Liver (tissue), 9 donors: ENCODE results near the gene ARHGAP5. TPM values are rescaled to one million over a fixed set of nuclear protein-coding genes. Genes with fewer than 3 reads are reported as not detected.

Source experiments
- DNase-seq: peaks from one replicate; pipeline ENCODE4 v3.0.0-alpha.2; 2017; ENCODE audit warnings: low spot score
- H3K27ac ChIP-seq, 2 donors: one replicate each; pipeline ENCODE4 v1.7.0; 2013; ENCODE audit warnings: inconsistent platforms in 2 of 2, low read length in 2 of 2, control low read depth in 1 of 2, low read depth in 1 of 2, mild to moderate bottlenecking in 1 of 2
- H3K27me3 ChIP-seq, 4 donors: one replicate each; pipeline versions ENCODE4 v1.6.1 to v1.7.0; 2013; ENCODE audit warnings: low read length in 3 of 4, inconsistent platforms in 1 of 4, mild to moderate bottlenecking in 1 of 4, moderate library complexity in 1 of 4; ENCODE audit not compliant: control insufficient read depth in 4 of 4, insufficient read depth in 4 of 4
- H3K36me3 ChIP-seq, 4 donors: one replicate each; pipeline versions ENCODE4 v1.6.1 to v1.7.0; 2013; ENCODE audit warnings: low read length in 3 of 4, mild to moderate bottlenecking in 3 of 4, low read depth in 1 of 4, moderate library complexity in 1 of 4; ENCODE audit not compliant: control insufficient read depth in 4 of 4, insufficient read depth in 3 of 4
- H3K4me1 ChIP-seq, 4 donors: one replicate each; pipeline versions ENCODE4 v1.6.1 to v1.7.0; 2013; ENCODE audit warnings: low read length in 3 of 4, mild to moderate bottlenecking in 3 of 4, moderate library complexity in 1 of 4; ENCODE audit not compliant: control insufficient read depth in 4 of 4, insufficient read depth in 4 of 4
- H3K4me3 ChIP-seq, 3 donors: one replicate each; pipeline versions ENCODE4 v1.6.1 to v1.7.0; 2013; ENCODE audit warnings: low read length in 3 of 3, control low read depth in 1 of 3, low read depth in 1 of 3, mild to moderate bottlenecking in 1 of 3
- H3K9ac ChIP-seq, 2 donors: one replicate each; pipeline ENCODE4 v1.7.0; 2013; ENCODE audit warnings: low read length in 2 of 2, mild to moderate bottlenecking in 2 of 2, moderate library complexity in 2 of 2, control low read depth in 1 of 2, low read depth in 1 of 2
- H3K9me3 ChIP-seq, 4 donors: one replicate each; pipeline versions ENCODE4 v1.6.1 to v1.7.0; 2013; ENCODE audit warnings: low read length in 3 of 4; ENCODE audit not compliant: control insufficient read depth in 4 of 4
- EGR1 ChIP-seq, 2 donors: IDR thresholded peaks; 2 replicates each; pipeline ENCODE4 v1.6.1; 2016 to 2018; ENCODE audit warnings: antibody characterized with exemption in 2 of 2, low read depth in 2 of 2
- FOXA2 ChIP-seq: IDR thresholded peaks from 2 replicates; pipeline ENCODE4 v1.6.1; 2016; ENCODE audit warnings: antibody characterized with exemption
- GABPA ChIP-seq, 2 donors: IDR thresholded peaks in 1 of 2; conservative IDR thresholded peaks in 1 of 2; 2 replicates each; pipeline ENCODE4 v1.6.1; 2016; ENCODE audit warnings: antibody characterized with exemption in 2 of 2, mild to moderate bottlenecking in 1 of 2, moderate library complexity in 1 of 2
- HNF4A ChIP-seq, 2 donors: conservative IDR thresholded peaks; 2 replicates each; pipeline ENCODE4 v1.6.1; 2016; ENCODE audit warnings: antibody characterized with exemption in 2 of 2, mild to moderate bottlenecking in 2 of 2
- HNF4G ChIP-seq: IDR thresholded peaks from 2 replicates; pipeline ENCODE4 v1.6.1; 2016; ENCODE audit warnings: antibody characterized with exemption
- JUND ChIP-seq, 2 donors: IDR thresholded peaks; 2 replicates each; pipeline ENCODE4 v1.6.1; 2016; ENCODE audit warnings: antibody characterized with exemption in 2 of 2
- NR2F2 ChIP-seq: IDR thresholded peaks from 2 replicates; pipeline ENCODE4 v1.6.1; 2016; ENCODE audit warnings: antibody characterized with exemption
- RAD21 ChIP-seq, 2 donors: IDR thresholded peaks; 2 replicates each; pipeline ENCODE4 v1.6.1; 2016; ENCODE audit warnings: antibody characterized with exemption in 2 of 2, mild to moderate bottlenecking in 2 of 2
- RXRA ChIP-seq, 2 donors: IDR thresholded peaks; 2 replicates each; pipeline ENCODE4 v1.6.1; 2017 to 2018; ENCODE audit warnings: antibody characterized with exemption in 2 of 2, mild to moderate bottlenecking in 1 of 2
- SP1 ChIP-seq: IDR thresholded peaks from 2 replicates; pipeline ENCODE4 v1.6.1; 2018; ENCODE audit warnings: antibody characterized with exemption, mild to moderate bottlenecking
- TAF1 ChIP-seq: conservative IDR thresholded peaks from 2 replicates; pipeline ENCODE4 v1.6.1; 2016; ENCODE audit warnings: antibody characterized with exemption, mild to moderate bottlenecking
- YY1 ChIP-seq: IDR thresholded peaks from 2 replicates; pipeline ENCODE4 v1.6.1; 2016; ENCODE audit warnings: antibody characterized with exemption, mild to moderate bottlenecking
- ZBTB33 ChIP-seq: IDR thresholded peaks from 2 replicates; pipeline ENCODE4 v1.6.1; 2016; ENCODE audit warnings: antibody characterized with exemption
- WGBS: extraction: QIAGEN DNeasy Blood & Tissue Kit; methylation state at CpG from one replicate; pipeline ENCODE4 v1.1.7; 2013; 5-methylcytosine and 5-hydroxymethylcytosine counted together
- polyA plus RNA-seq, 2 donors: library from polyadenylated mRNA; stranded (reverse) in 1 of 2; unstranded in 1 of 2; fragments of 200-250 nt in 1 of 2; fragments of >200 nt in 1 of 2; fragmentation: Nextera tagmentation in 1 of 2; extraction: Ambion mirVana in 1 of 2; gene quantifications; one replicate each; pipeline versions ENCODE4 v1.2.1 to v1.2.3, GENCODE V29; 2013 to 2015
- total RNA-seq, 2 donors: library from RNA; depleted of rRNA; stranded (reverse); fragments of >200 nt; gene quantifications; one replicate each; pipeline ENCODE4 v1.2.3, GENCODE V29; 2014
- TF ChIP-seq, protein P1 (sequence below): IDR thresholded peaks from 2 replicates; pipeline ENCODE4 v1.6.1; 2016; ENCODE audit warnings: antibody characterized with exemption, mild to moderate bottlenecking
- TF ChIP-seq, protein P2 (sequence below): IDR thresholded peaks from 2 replicates; pipeline ENCODE4 v1.6.1; 2016; ENCODE audit warnings: antibody characterized with exemption
- donor health status: healthy.
- donor health status: healthy.
- donor health status: healthy.
- donor health status: healthy.
- donor health status: healthy.

Gene ARHGAP5
- total and polyA plus RNA-seq, 4 donors = 9.6 to 48.7 (median 29.0) TPM

DNA sequence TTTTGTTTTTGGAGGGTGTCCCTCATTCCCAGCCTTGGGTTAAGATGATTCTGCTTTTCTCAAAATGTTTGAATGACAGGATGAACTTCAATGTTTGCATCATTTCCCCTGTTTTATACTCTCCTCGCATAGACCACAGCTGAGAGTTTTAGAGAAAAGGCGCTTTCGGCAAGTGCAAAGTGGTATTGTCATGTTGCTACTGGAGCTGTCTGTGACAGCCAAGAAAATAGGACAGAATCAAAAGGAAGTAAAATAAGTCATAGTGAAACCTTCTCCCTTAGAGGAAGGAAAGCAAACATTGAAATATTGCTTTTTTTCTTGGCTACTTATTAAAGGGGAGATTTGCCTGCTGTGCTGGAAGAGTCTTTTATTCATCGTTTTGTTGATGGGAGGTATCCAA lies 33.5 kb upstream of the ARHGAP5 start:
- H3K27ac ChIP-seq = no peak overlapping the region
- no peaks in the 10 kb centered on the region for H3K27me3 ChIP-seq
- H3K9ac ChIP-seq = no peak overlapping the region
- no peak overlapping the region for H3K4me3 ChIP-seq
- WGBS = 62% methylated on average over 4 of the region's 4 CpGs
- H3K4me1 ChIP-seq = peaks cover 0 to 1% (median 0%) of the 10 kb centered on the region in 4 donors
- no peak for DNase-seq
- no peaks in the 10 kb centered on the region for H3K9me3 ChIP-seq
- H3K36me3 ChIP-seq = no peaks in the 10 kb centered on the region
- TF ChIP-seq RAD21 (IDR thresholded peaks at IDR 0.05) (peak in 1 of 2 donors; percentile 18), JUND (IDR thresholded peaks at IDR 0.05) (peak in 1 of 2 donors; percentile 14), TAF1 (no peak)

GRCh38 chr14:32044454-32044853 lies 32.6 kb upstream of the ARHGAP5 start:
- H3K9me3 ChIP-seq = no peaks in the 10 kb centered on the region
- no peak overlapping the region for H3K27ac ChIP-seq
- no peaks in the 10 kb centered on the region for H3K27me3 ChIP-seq
- H3K4me3 ChIP-seq = no peak overlapping the region
- DNase-seq = no peak
- no peaks in the 10 kb centered on the region for H3K4me1 ChIP-seq
- H3K9ac ChIP-seq = no peak overlapping the region
- 74% methylated on average over 4 of the region's 4 CpGs for WGBS
- H3K36me3 ChIP-seq = no peaks in the 10 kb centered on the region
- no peak for TF ChIP-seq JUND (IDR thresholded peaks at IDR 0.05)

DNA sequence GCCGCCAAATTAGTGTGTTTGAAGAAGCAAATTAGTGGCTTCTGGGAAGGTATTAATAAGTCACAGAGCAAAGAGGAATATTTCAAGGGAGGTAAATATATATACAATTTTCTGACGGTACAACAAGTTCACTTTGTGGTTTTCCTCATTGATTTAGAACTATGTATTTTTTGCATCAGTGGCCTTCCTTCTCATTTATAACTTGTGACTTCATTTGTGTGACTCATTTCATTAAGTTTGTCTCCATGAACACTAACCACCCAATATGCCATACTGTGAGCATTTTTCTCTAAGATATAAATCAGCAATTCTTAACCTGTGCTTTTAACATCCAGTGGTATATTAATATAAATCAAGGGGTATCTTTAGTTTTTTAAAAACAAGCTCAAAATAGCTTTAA lies 29.3 kb upstream of the ARHGAP5 start:
- H3K9me3 ChIP-seq = no peaks in the 10 kb centered on the region
- no peaks in the 10 kb centered on the region for H3K27me3 ChIP-seq
- no peak overlapping the region for H3K4me3 ChIP-seq
- no peak overlapping the region for H3K27ac ChIP-seq
- no peaks in the 10 kb centered on the region for H3K36me3 ChIP-seq
- TF ChIP-seq GABPA (IDR thresholded peaks at IDR 0.05 in 1 of 2, conservative IDR thresholded peaks at IDR 0.05 in 1 of 2) (no peak), HNF4A (conservative IDR thresholded peaks at IDR 0.05) (no peak), SP1 (no peak), FOXA2 (no peak), RXRA (IDR thresholded peaks at IDR 0.05) (no peak), TAF1 (no peak), RAD21 (IDR thresholded peaks at IDR 0.05) (no peak), JUND (IDR thresholded peaks at IDR 0.05) (no peak)
- 82% methylated on average over 2 of the region's 2 CpGs for WGBS
- no peak for DNase-seq
- H3K4me1 ChIP-seq = no peaks in the 10 kb centered on the region
- H3K9ac ChIP-seq = no peak overlapping the region

- WGBS = 81% methylated on average over 4 of the region's 4 CpGs
- Histone ChIP-seq H3K27ac (no peak overlapping the region), H3K27me3 (no peaks in the 10 kb centered on the region), H3K36me3 (no peaks in the 10 kb centered on the region), H3K4me3 (no peak overlapping the region), H3K9ac (no peak overlapping the region), H3K4me1 (no peaks in the 10 kb centered on the region), H3K9me3 (no peaks in the 10 kb centered on the region)
- DNase-seq = no peak
- TF ChIP-seq NR2F2 (no peak), YY1 (no peak)
These were observed 27.6 kb upstream of the ARHGAP5 start for GRCh38 chr14:32049361-32050088.

DNA sequence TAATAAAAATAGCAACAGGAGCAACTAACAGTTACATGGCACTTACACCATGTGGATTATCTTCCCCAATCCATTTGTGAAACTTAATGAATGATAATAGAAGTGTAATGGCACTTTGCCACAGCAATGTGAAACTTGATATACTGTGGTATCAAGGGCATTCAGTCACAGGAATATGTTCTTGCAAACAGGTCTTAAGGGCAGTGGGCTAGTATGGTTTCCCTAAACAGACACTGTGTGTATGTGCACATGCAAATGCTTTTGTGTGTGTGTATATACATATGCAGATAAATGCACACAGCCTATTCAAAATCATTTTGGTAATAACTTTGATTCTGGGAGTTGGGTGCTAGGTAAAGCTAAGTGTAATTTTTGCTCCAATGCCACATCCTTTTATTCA lies 26.2 kb upstream of the ARHGAP5 start:
- Histone ChIP-seq H3K36me3 (no peaks in the 10 kb centered on the region), H3K4me3 (no peak overlapping the region), H3K27me3 (no peaks in the 10 kb centered on the region), H3K9ac (no peak overlapping the region), H3K4me1 (no peaks in the 10 kb centered on the region), H3K27ac (no peak overlapping the region), H3K9me3 (no peaks in the 10 kb centered on the region)
- DNase-seq = no peak
- TF ChIP-seq, protein P1, sequence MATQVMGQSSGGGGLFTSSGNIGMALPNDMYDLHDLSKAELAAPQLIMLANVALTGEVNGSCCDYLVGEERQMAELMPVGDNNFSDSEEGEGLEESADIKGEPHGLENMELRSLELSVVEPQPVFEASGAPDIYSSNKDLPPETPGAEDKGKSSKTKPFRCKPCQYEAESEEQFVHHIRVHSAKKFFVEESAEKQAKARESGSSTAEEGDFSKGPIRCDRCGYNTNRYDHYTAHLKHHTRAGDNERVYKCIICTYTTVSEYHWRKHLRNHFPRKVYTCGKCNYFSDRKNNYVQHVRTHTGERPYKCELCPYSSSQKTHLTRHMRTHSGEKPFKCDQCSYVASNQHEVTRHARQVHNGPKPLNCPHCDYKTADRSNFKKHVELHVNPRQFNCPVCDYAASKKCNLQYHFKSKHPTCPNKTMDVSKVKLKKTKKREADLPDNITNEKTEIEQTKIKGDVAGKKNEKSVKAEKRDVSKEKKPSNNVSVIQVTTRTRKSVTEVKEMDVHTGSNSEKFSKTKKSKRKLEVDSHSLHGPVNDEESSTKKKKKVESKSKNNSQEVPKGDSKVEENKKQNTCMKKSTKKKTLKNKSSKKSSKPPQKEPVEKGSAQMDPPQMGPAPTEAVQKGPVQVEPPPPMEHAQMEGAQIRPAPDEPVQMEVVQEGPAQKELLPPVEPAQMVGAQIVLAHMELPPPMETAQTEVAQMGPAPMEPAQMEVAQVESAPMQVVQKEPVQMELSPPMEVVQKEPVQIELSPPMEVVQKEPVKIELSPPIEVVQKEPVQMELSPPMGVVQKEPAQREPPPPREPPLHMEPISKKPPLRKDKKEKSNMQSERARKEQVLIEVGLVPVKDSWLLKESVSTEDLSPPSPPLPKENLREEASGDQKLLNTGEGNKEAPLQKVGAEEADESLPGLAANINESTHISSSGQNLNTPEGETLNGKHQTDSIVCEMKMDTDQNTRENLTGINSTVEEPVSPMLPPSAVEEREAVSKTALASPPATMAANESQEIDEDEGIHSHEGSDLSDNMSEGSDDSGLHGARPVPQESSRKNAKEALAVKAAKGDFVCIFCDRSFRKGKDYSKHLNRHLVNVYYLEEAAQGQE = no peak
- TF ChIP-seq EGR1 (IDR thresholded peaks at IDR 0.05; ENCODE audit: low read depth in 2 of 2) (no peak), HNF4A (conservative IDR thresholded peaks at IDR 0.05) (no peak), JUND (IDR thresholded peaks at IDR 0.05) (no peak), ZBTB33 (no peak), HNF4G (no peak)
- TF ChIP-seq, protein P2, sequence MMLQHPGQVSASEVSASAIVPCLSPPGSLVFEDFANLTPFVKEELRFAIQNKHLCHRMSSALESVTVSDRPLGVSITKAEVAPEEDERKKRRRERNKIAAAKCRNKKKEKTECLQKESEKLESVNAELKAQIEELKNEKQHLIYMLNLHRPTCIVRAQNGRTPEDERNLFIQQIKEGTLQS = no peak
